HFF-Myc (cell line): ENCODE data around the gene GMIP.

ENCODE experiments used
- DNase-seq: peaks from one replicate; pipeline ENCODE4 v3.0.0-alpha.2; 2011; ENCODE audit warnings: low read depth; ENCODE audit errors: extremely low read depth
- H3K4me3 ChIP-seq: replicated peaks from 2 replicates; pipeline ENCODE4 v1.5.1; 2011; ENCODE audit warnings: low read depth, mild to moderate bottlenecking, control low read depth, low read length
- TF ChIP-seq, protein P1 (sequence below): IDR thresholded peaks from 2 replicates; pipeline ENCODE4 v1.5.1; 2012; ENCODE audit warnings: mild to moderate bottlenecking, low read depth, low read length, control low read depth; ENCODE audit errors: missing control alignments

GMIP gene

GRCh38 chr19:19644054-19644388 lies 564 bp upstream of the GMIP start:
- H3K4me3 ChIP-seq = peak overlapping the region; percentile 82
- TF ChIP-seq, protein P1, sequence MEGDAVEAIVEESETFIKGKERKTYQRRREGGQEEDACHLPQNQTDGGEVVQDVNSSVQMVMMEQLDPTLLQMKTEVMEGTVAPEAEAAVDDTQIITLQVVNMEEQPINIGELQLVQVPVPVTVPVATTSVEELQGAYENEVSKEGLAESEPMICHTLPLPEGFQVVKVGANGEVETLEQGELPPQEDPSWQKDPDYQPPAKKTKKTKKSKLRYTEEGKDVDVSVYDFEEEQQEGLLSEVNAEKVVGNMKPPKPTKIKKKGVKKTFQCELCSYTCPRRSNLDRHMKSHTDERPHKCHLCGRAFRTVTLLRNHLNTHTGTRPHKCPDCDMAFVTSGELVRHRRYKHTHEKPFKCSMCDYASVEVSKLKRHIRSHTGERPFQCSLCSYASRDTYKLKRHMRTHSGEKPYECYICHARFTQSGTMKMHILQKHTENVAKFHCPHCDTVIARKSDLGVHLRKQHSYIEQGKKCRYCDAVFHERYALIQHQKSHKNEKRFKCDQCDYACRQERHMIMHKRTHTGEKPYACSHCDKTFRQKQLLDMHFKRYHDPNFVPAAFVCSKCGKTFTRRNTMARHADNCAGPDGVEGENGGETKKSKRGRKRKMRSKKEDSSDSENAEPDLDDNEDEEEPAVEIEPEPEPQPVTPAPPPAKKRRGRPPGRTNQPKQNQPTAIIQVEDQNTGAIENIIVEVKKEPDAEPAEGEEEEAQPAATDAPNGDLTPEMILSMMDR = no peak
- no peak for DNase-seq

GRCh38 chr19:19642506-19643157 lies 825 bp downstream of the GMIP start:
- no peak for DNase-seq
- TF ChIP-seq, protein P1 = no peak
- peak overlapping the region; percentile 82 for H3K4me3 ChIP-seq

- no peak for DNase-seq
- TF ChIP-seq, protein P1 = no peak
- H3K4me3 ChIP-seq = no peak overlapping the region
Measured at GRCh38 chr19:19637523-19638251, 5.8 kb downstream of the GMIP start.

DNA sequence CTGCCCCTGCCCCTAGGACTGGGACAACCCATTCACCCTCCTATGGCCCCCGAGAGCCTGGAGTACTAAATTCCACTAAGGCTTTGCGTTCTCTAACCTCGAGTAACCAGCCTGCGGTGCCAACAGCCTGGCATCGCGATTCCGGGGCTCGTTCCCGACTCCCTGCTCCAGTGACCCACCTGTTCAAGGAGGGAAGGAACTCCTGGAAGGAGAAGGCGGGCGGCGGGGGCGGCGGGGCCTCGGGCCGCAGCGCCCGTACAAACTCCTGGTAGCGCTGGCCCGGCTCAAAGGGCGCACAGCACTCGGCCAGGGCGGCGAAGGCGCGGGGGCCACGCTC lies 6.3 kb downstream of the GMIP start:
- no peak for DNase-seq
- H3K4me3 ChIP-seq = no peak overlapping the region
- TF ChIP-seq, protein P1 = no peak

- no peak for DNase-seq
- TF ChIP-seq, protein P1 = no peak
- H3K4me3 ChIP-seq = no peak overlapping the region
Measured at GRCh38 chr19:19636573-19637185, 6.8 kb downstream of the GMIP start.

DNA sequence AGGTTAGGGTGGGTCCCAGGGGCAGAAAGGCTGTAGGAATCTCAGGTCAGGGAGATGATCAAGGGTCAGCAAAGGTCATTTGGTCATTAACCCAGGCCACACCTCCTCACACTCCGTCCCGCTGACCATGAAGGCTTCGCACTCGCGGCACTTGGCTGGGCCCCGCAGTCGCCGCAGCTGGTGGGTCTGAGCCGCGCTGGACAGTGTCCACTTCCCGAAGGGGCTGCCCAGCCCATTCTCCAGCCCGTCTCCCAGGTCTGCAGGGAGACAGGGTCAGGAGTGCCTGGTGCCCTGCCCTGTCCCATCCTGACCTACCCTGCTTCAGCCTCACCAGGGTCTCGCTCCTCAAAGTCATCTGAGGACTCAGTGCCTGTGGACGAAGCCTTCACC lies 8.1 kb downstream of the GMIP start:
- TF ChIP-seq, protein P1 = no peak
- no peak overlapping the region for H3K4me3 ChIP-seq
- no peak for DNase-seq
